Pancreas (tissue), 10 donors: ENCODE data around the gene MLPH. TPM values are rescaled to one million over a fixed set of nuclear protein-coding genes. Genes with fewer than 3 reads are reported as not detected.

Source experiments
- ATAC-seq, 4 donors: fragments of 200-7000 bp; cut with Tn5 transposase; one replicate each; pipeline versions ENCODE4 v1.8.0 to v1.9.1; 2020; ENCODE audit warnings: mild to moderate bottlenecking in 4 of 4, moderate library complexity in 4 of 4
- DNase-seq, 6 donors: peaks; one replicate each; pipeline ENCODE4 v3.0.0-alpha.2; 2020
- FAIRE-seq: peaks from 2 replicates; lab custom pipeline; 2012; peaks lifted over from hg19 to GRCh38; lab: Jason Lieb, UNC
- H3K27ac ChIP-seq, 4 donors: fragments of 200-600 bp; sonication (generic); 1 replicate in 3 of 4; 2 replicates in 1 of 4; pipeline versions ENCODE4 v1.5.0 to v1.8.0; 2020
- H3K27me3 ChIP-seq, 4 donors: fragments of 200-600 bp; one replicate each; pipeline ENCODE4 v1.8.0; 2021
- H3K36me3 ChIP-seq, 3 donors: fragments of 200-600 bp; sonication (generic) in 1 of 3; one replicate each; pipeline versions ENCODE4 v1.5.0 to v1.8.0; 2020 to 2021
- H3K4me1 ChIP-seq, 3 donors: fragments of 200-600 bp; one replicate each; pipeline ENCODE4 v1.8.0; 2021
- H3K4me3 ChIP-seq, 4 donors: fragments of 200-600 bp; sonication (generic) in 2 of 4; one replicate each; pipeline versions ENCODE4 v1.5.0 to v1.8.0; 2020 to 2021
- H3K9me3 ChIP-seq, 4 donors: fragments of 200-600 bp; one replicate each; pipeline ENCODE4 v1.8.0; 2021
- CTCF ChIP-seq, 4 donors: fragments of 200-600 bp; sonication (generic) in 3 of 4; IDR thresholded peaks; one replicate each; pipeline versions ENCODE4 v1.5.0 to v1.8.0; 2021; ENCODE audit warnings: antibody characterized with exemption in 4 of 4
- WGBS, 2 donors: extraction: QIAGEN DNeasy Blood & Tissue Kit; methylation state at CpG; one replicate each; pipeline ENCODE4 v1.1.7; 2013; 5-methylcytosine and 5-hydroxymethylcytosine counted together
- intact Hi-C, 3 donors: fragments of 100-400 bp; cut with DNase I; formaldehyde crosslinking; loops; one replicate each; pipeline versions ENCODE4 v1.11.1 to v1.14.2; 2022
- polyA plus RNA-seq, 2 donors: library from polyadenylated mRNA; stranded (reverse); fragments of 200-250 nt; gene quantifications; one replicate each; pipeline ENCODE4 v1.2.3, GENCODE V29; 2013
- total RNA-seq, 6 donors: library from RNA; stranded (reverse); fragmentation: NEBNext Ultra II Directional in 4 of 6; extraction: Animal tissue kit (Norgen Biotek cat#: 25700) in 4 of 6; gene quantifications; one replicate each; pipeline versions ENCODE4 v1.2.1 to v1.2.4, GENCODE V29; 2021 to 2023
- donor health status: healthy with polysubstance abuse.
- donor health status: DM: no; HTN: no; CAD: no; lungs with moderate emphysema.
- donor health status: DM: no; HTN: no; CAD: no.
- donor health status: control.
- donor health status: control.
- donor health status: Bipolar disorder and iron deficiency.
- donor health status: DM: yes; HTN: yes; CAD: no.
- donor health status: DM: no; HTN: no; CAD: no.
- donor health status: DM: no; HTN: no; CAD: no.
- donor health status: DM: yes; HTN: yes; CAD: no.

The MLPH gene
- total and polyA plus RNA-seq, 8 donors, result 6.2 to 45.2 (median 19.3) TPM

DNA sequence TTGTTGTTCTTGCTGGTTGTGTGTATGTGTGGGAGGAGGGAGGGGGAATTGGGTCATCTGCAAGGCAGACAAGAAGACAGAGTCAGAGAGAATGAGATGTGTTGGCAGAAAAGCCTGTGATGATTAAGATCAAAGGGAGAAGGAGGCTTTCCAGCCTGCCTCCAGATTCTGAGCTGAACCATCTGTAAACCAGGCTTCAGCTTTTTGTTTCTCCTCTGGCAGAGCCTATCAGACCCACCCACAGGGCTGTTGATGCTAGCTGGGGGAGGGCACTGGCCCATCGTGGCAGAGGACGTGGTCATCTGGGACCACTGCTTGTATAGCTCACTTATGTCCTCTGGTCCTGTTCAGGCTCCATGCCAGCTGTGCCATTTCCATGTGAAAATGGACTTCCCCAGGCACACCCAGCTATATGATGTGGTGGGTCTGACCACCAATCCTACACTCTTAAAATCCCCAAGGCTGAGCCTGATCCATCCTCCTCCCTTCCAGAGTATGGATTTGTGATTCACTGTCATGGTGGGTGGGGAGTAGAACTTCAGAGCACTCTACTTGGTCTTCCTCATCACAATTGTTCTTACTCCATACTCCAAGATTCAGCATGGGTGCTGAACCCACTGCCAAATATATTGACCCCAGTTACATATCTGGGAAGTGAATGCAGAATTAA lies 45.3 kb upstream of the MLPH start:
- H3K27ac ChIP-seq, result no peak overlapping the region
- FAIRE-seq, result no peak
- no peaks in the 10 kb centered on the region for H3K27me3 ChIP-seq
- H3K4me1 ChIP-seq, result no peaks in the 10 kb centered on the region
- 26 to 29% methylated on average over 2 of the region's 2 CpGs for WGBS, 2 donors
- intact Hi-C loops, result no loop called here
- no peak for TF ChIP-seq CTCF (IDR thresholded peaks at IDR 0.05)
- no peak overlapping the region for H3K4me3 ChIP-seq
- no peaks in the 10 kb centered on the region for H3K36me3 ChIP-seq
- no peaks in the 10 kb centered on the region for H3K9me3 ChIP-seq
- DNase-seq, result no peak
- no peak for ATAC-seq

DNA sequence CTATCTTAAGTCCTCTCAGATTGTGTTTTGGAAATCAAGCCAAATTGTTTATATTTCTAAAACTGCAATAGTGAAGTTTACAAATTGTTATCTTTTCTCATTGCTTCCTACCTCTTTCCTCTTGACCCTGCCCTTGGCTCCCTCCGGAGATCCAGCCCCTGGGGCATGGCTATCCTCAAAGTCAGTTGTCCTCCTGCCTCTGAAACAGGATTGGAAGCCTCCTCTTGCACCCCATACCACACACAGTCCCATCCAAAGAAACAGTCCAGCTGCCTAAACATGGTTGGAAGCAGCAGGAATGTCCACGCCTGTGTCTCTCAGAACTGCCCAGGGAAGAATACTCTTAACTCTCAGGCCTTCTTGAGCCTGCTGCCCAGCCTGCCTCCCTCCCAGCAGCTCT lies 43.0 kb upstream of the MLPH start:
- 75 to 80% methylated on average over 2 of the region's 2 CpGs for WGBS, 2 donors
- Histone ChIP-seq H3K4me3 (no peak overlapping the region), H3K36me3 (no peaks in the 10 kb centered on the region), H3K27ac (no peak overlapping the region), H3K27me3 (no peaks in the 10 kb centered on the region), H3K9me3 (no peaks in the 10 kb centered on the region), H3K4me1 (no peaks in the 10 kb centered on the region)
- DNase-seq (no peak), ATAC-seq (no peak), FAIRE-seq (no peak)
- no peak for TF ChIP-seq CTCF (IDR thresholded peaks at IDR 0.05)
- intact Hi-C loops, result no loop called here

- Histone ChIP-seq H3K4me3 (no peak overlapping the region), H3K4me1 (no peaks in the 10 kb centered on the region), H3K27me3 (no peaks in the 10 kb centered on the region), H3K9me3 (no peaks in the 10 kb centered on the region), H3K27ac (no peak overlapping the region), H3K36me3 (no peaks in the 10 kb centered on the region)
- no peak for ATAC-seq
- TF ChIP-seq CTCF (IDR thresholded peaks at IDR 0.05), result no peak
- intact Hi-C loops, result no loop called here
- DNase-seq, result peak in 1 of 6 donors; percentile 52
- no peak for FAIRE-seq
- WGBS, 2 donors, result 86 to 88% methylated on average over 22 to 26 of the region's 26 CpGs
Measured at GRCh38 chr2:237445611-237446337, 41.3 kb upstream of the MLPH start.

DNA sequence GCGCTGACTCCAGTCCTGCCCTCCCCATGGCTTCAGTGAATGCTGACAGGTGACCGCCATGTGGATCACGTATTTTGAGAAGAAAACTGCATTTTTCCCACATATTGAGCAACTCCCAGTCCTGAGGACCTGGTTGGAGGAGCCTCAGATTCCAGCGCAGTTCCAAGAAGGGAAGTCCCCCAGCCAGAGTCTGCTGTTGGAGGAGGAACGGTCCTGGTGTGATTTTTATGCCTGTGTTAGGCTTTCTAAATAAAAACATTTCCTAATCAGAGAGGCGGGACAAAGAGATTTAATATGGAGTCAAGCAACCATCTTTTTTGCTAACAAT lies 40.7 kb upstream of the MLPH start:
- no peak overlapping the region for H3K27ac ChIP-seq
- no peak for DNase-seq

More for the DNA sequence above, 40.7 kb upstream of the MLPH start:
- Histone ChIP-seq H3K9me3 (no peaks in the 10 kb centered on the region), H3K36me3 (no peaks in the 10 kb centered on the region), H3K27me3 (no peaks in the 10 kb centered on the region), H3K4me1 (no peaks in the 10 kb centered on the region), H3K4me3 (no peak overlapping the region)
- TF ChIP-seq CTCF (IDR thresholded peaks at IDR 0.05), result no peak
- WGBS, 2 donors, result 79 to 90% methylated on average over 6 of the region's 6 CpGs
- FAIRE-seq (no peak), ATAC-seq (peak in 1 of 4 donors; percentile 37)
- intact Hi-C loops, result no loop called here
